Measurements from ENCODE around the gene PRSS57. TPM values are rescaled to one million over a fixed set of nuclear protein-coding genes. Genes with fewer than 3 reads are reported as not detected.
A peak's percentile ranks its signal among the peaks of the same experiment; 100 is the strongest.

Gene PRSS57
- total RNA-seq, 4 donors from 2014 or later: 0.32 TPM; not detected in 3

- TF ChIP-seq CTCF (IDR thresholded peaks at IDR 0.05) (no peak), POLR2A (IDR thresholded peaks at IDR 0.05) (no peak)
- intact Hi-C loops (cut with DNase I; ENCODE audit: low total_unique reads): no loop called here
- WGBS, 2 donors: 34 to 39% methylated on average over 18 to 42 of the region's 50 CpGs
- H3K4me3 ChIP-seq (ENCODE audit: low read depth, poor library complexity, severe bottlenecking): no peak overlapping the region
- DNase-seq (ENCODE audit: low spot score in 2 of 2): peak in 1 of 2 donors; percentile 78
Measured at GRCh38 chr19:658916-659839, 36.1 kb downstream of the PRSS57 start.

GRCh38 chr19:658059-658839 lies 37.0 kb downstream of the PRSS57 start:
- no peak overlapping the region for H3K4me3 ChIP-seq (ENCODE audit: low read depth, poor library complexity, severe bottlenecking)
- 55 to 65% methylated on average over 20 to 25 of the region's 33 CpGs for WGBS, 2 donors
- intact Hi-C loops (cut with DNase I; ENCODE audit: low total_unique reads): no loop called here

GRCh38 chr19:657611-658010 lies 37.6 kb downstream of the PRSS57 start:
- no peak overlapping the region for H3K4me3 ChIP-seq (ENCODE audit: low read depth, poor library complexity, severe bottlenecking)
- DNase-seq (ENCODE audit: low spot score in 2 of 2): no peak
- intact Hi-C loops (cut with DNase I; ENCODE audit: low total_unique reads): no loop called here
- TF ChIP-seq CTCF (IDR thresholded peaks at IDR 0.05) (no peak), POLR2A (IDR thresholded peaks at IDR 0.05) (no peak)
- WGBS, 2 donors: 82 to 89% methylated on average over 5 to 19 of the region's 19 CpGs

More at GRCh38 chr19:658059-658839, 37.0 kb downstream of the PRSS57 start:
- no peak for TF ChIP-seq POLR2A (IDR thresholded peaks at IDR 0.05)
- no peak for TF ChIP-seq CTCF (IDR thresholded peaks at IDR 0.05)
- DNase-seq (ENCODE audit: low spot score in 2 of 2): no peak

GRCh38 chr19:656751-657559 lies 38.3 kb downstream of the PRSS57 start:
- no peak overlapping the region for H3K4me3 ChIP-seq (ENCODE audit: low read depth, poor library complexity, severe bottlenecking)
- WGBS, 2 donors: 87 to 88% methylated on average over 41 to 43 of the region's 43 CpGs
- TF ChIP-seq POLR2A (IDR thresholded peaks at IDR 0.05) (no peak), CTCF (IDR thresholded peaks at IDR 0.05) (no peak)
- DNase-seq (ENCODE audit: low spot score in 2 of 2): no peak
- intact Hi-C loops (cut with DNase I; ENCODE audit: low total_unique reads): no loop called here

- intact Hi-C loops (cut with DNase I; ENCODE audit: low total_unique reads): no loop called here
- TF ChIP-seq CTCF (IDR thresholded peaks at IDR 0.05) (no peak), POLR2A (IDR thresholded peaks at IDR 0.05) (no peak)
- 79 to 84% methylated on average over 17 of the region's 17 CpGs for WGBS, 2 donors
- H3K4me3 ChIP-seq (ENCODE audit: low read depth, poor library complexity, severe bottlenecking): no peak overlapping the region
- no peak for DNase-seq (ENCODE audit: low spot score in 2 of 2)
Measured at GRCh38 chr19:655691-656090, 39.6 kb downstream of the PRSS57 start.
